Ascending aorta (tissue), 2 donors: ENCODE measurements around the gene POTEJ. TPM values are rescaled to one million over a fixed set of nuclear protein-coding genes. Genes with fewer than 3 reads are reported as not detected.
"Not testable (repeated sequence)": the region's sequence is repeated elsewhere in the genome, so short reads cannot be mapped to it uniquely, and the experiment has no call there.

Source experiments
- DNase-seq, 2 donors: peaks; one replicate each; pipeline ENCODE4 v3.0.0-alpha.2; 2019; ENCODE audit warnings: low spot score in 2 of 2
- H3K27ac ChIP-seq, 2 donors: fragments of 200-600 bp; sonication (generic); one replicate each; pipeline ENCODE4 v1.5.1; 2016 to 2017; ENCODE audit warnings: mild to moderate bottlenecking in 1 of 2
- H3K27me3 ChIP-seq: fragments of 200-600 bp; sonication (generic); one replicate; pipeline ENCODE4 v1.5.1; 2017
- H3K36me3 ChIP-seq, 2 donors: fragments of 200-600 bp; sonication (generic); one replicate each; pipeline ENCODE4 v1.5.1; 2016
- H3K4me1 ChIP-seq, 2 donors: fragments of 200-600 bp; sonication (generic); one replicate each; pipeline ENCODE4 v1.5.1; 2016 to 2017; ENCODE audit warnings: mild to moderate bottlenecking in 1 of 2
- H3K4me3 ChIP-seq, 2 donors: fragments of 200-600 bp; sonication (generic); one replicate each; pipeline ENCODE4 v1.5.1; 2016 to 2017; ENCODE audit warnings: mild to moderate bottlenecking in 1 of 2
- H3K9me3 ChIP-seq, 2 donors: fragments of 200-600 bp; sonication (generic); one replicate each; pipeline ENCODE4 v1.5.1; 2016
- intact Hi-C: fragments of 100-400 bp; cut with DNase I; formaldehyde crosslinking; loops from one replicate; pipeline ENCODE4 v1.15.1; 2023
- total RNA-seq: library from RNA; depleted of rRNA; stranded (reverse); fragments of >200 nt; gene quantifications from one replicate; pipeline ENCODE4 v1.1.0, GENCODE V29; 2016

POTEJ gene
- total RNA-seq, 1 donor from 2014 or later: not detected

- H3K4me3 ChIP-seq, DNase-seq, intact Hi-C loops, H3K27me3 ChIP-seq, H3K9me3 ChIP-seq, H3K4me1 ChIP-seq, H3K27ac ChIP-seq, H3K36me3 ChIP-seq: not testable (repeated sequence)
Measured at GRCh38 chr2:130592791-130593414, 18.3 kb upstream of the POTEJ start.

DNA sequence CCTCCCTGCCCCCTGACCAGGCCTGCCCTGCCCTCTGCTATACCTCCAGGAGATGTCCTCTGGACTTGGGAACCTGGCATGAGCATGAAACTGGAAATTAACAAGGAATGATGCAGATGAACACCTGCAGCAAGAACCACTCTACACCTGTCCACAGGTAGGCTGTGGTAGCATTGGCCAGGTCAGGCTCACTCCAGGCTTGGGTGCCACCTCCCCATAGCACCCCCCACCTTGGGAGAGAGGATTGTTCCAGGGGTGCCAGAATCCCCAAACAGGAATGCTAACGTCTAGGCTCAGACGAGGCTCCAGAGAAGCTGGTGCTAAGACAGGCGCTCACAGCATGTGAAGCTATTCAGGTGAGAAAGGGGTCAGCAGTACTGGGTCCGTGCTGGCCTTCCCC is 17.2 kb upstream of the POTEJ start:
- DNase-seq: peak in 1 of 2 donors; percentile 42
- intact Hi-C loops, H3K27me3 ChIP-seq, H3K36me3 ChIP-seq, H3K4me1 ChIP-seq, H3K9me3 ChIP-seq, H3K27ac ChIP-seq, H3K4me3 ChIP-seq: not testable (repeated sequence)

- H3K27me3 ChIP-seq, H3K36me3 ChIP-seq, H3K27ac ChIP-seq, intact Hi-C loops, H3K4me3 ChIP-seq, H3K4me1 ChIP-seq, H3K9me3 ChIP-seq: not testable (repeated sequence)
- peak in 1 of 2 donors; percentile 39 for DNase-seq
Measured at GRCh38 chr2:130596757-130597156, 14.5 kb upstream of the POTEJ start.

DNA sequence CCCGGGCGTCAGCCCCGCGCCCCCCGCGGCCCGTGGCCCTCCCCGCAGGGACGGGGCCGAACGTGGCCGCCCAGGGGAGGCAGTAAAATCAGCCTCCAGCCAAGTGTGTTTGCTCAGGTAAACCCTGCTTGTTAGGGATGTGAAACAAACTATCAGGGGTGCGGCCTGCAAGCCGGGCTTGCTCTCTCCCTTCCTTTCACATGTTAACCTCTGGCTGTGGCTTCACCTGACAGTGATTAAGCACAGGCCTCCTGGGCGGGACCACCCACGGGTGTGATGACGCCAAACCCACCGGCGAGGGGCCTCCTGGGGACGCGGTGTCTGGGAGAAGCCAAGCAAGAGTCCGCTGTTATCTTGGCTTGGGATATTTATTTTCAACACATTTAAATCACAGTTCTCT is 13.2 kb upstream of the POTEJ start:
- not testable (repeated sequence) for H3K4me1 ChIP-seq

GRCh38 chr2:130598463-130598862 is 12.8 kb upstream of the POTEJ start:
- H3K36me3 ChIP-seq, H3K27ac ChIP-seq, intact Hi-C loops, H3K27me3 ChIP-seq, H3K4me1 ChIP-seq, DNase-seq, H3K9me3 ChIP-seq, H3K4me3 ChIP-seq: not testable (repeated sequence)

More for the DNA sequence above, 13.2 kb upstream of the POTEJ start:
- H3K4me3 ChIP-seq, H3K27ac ChIP-seq, DNase-seq, intact Hi-C loops, H3K36me3 ChIP-seq, H3K9me3 ChIP-seq, H3K27me3 ChIP-seq: not testable (repeated sequence)

DNA sequence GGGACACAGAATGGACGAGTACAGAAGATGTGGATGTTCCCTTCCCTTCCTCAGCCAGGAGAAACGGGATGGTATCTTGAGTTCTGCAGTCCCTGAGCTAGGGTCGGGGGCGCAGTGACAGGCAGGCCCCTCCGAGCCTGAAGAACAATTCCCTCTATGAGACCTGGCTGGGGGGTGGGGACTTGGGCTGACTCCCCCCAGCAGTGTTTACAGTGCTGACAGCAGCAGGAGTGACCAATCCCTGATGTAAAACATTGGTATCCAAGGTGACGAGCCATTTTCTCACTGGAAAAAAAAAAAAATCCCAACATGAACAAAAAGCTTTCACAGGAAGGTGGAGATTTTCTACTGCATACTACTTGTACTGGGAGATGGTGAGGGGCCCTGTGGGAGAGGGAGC is 11.8 kb upstream of the POTEJ start, which contains the start of gene CFC1:
Gene CFC1, minus strand, starts transcription at position 183 of the 400 bp plus-strand sequence. CDS start 288 bp downstream, outside the sequence.
- H3K27me3 ChIP-seq, H3K27ac ChIP-seq, H3K4me1 ChIP-seq, H3K9me3 ChIP-seq, H3K4me3 ChIP-seq, DNase-seq, H3K36me3 ChIP-seq, intact Hi-C loops: not testable (repeated sequence)

- DNase-seq, H3K36me3 ChIP-seq, H3K27me3 ChIP-seq, H3K4me1 ChIP-seq, H3K9me3 ChIP-seq, intact Hi-C loops, H3K4me3 ChIP-seq, H3K27ac ChIP-seq: not testable (repeated sequence)
Measured at GRCh38 chr2:130599926-130600325, 11.3 kb upstream of the POTEJ start.

- DNase-seq, H3K9me3 ChIP-seq, H3K36me3 ChIP-seq, H3K27me3 ChIP-seq, H3K27ac ChIP-seq, intact Hi-C loops, H3K4me3 ChIP-seq, H3K4me1 ChIP-seq: not testable (repeated sequence)
Measured at GRCh38 chr2:130601648-130602302, 9.5 kb upstream of the POTEJ start.

GRCh38 chr2:130608276-130609001 is 2.8 kb upstream of the POTEJ start:
- H3K4me3 ChIP-seq, H3K36me3 ChIP-seq, DNase-seq, H3K9me3 ChIP-seq, H3K27ac ChIP-seq, H3K4me1 ChIP-seq, intact Hi-C loops, H3K27me3 ChIP-seq: not testable (repeated sequence)

- H3K27ac ChIP-seq, H3K9me3 ChIP-seq, intact Hi-C loops, H3K4me1 ChIP-seq, DNase-seq, H3K36me3 ChIP-seq, H3K4me3 ChIP-seq, H3K27me3 ChIP-seq: not testable (repeated sequence)
Measured at GRCh38 chr2:130609002-130609920, 2.0 kb upstream of the POTEJ start.

DNA sequence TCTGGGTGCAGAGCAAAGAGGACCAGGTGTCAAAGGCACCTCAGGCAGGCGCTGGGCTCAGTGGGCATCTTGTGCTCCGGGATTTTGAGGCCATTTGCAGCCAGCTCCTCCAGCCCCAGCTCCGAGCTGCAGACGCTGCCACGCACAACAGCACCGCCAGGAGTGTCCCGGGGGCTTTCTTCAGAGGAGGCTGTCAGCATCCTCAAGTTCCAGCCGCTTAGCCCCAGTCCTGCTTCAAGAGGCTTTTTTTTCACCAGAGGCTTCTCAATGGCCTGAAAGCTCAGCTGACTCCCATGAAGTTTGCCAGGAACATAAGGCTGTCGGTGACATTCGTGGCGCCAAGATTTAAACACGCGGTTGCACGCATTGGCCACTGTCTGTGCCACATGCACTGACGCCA is 754 bp upstream of the POTEJ start:
- H3K4me3 ChIP-seq, H3K27me3 ChIP-seq, H3K4me1 ChIP-seq, H3K9me3 ChIP-seq, H3K27ac ChIP-seq, DNase-seq, intact Hi-C loops, H3K36me3 ChIP-seq: not testable (repeated sequence)

GRCh38 chr2:130628784-130629475 is 17.7 kb downstream of the POTEJ start:
- H3K36me3 ChIP-seq, intact Hi-C loops, H3K27ac ChIP-seq, H3K4me1 ChIP-seq, H3K4me3 ChIP-seq, H3K27me3 ChIP-seq, DNase-seq, H3K9me3 ChIP-seq: not testable (repeated sequence)

DNA sequence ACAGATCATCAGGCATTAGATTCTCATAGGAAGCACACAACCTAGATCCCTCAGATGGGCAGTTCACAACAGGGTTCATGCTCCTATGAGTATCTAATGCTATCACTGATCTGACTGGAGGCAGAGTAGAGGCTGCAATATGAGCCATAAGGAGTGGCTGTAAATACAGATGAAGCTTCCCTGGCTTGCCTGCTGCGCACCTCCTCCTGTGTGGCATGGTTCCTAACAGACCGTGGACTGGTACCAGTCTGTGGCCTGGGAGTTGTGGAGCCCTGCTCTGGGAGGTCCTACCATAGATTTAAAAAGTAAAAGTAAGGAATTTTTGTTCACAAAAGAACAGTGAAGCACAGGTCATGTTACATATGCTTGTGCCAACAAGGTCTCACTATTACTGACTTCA is 27.7 kb downstream of the POTEJ start:
- H3K36me3 ChIP-seq, DNase-seq, H3K9me3 ChIP-seq, H3K27ac ChIP-seq, H3K4me3 ChIP-seq, H3K4me1 ChIP-seq, H3K27me3 ChIP-seq, intact Hi-C loops: not testable (repeated sequence)
